ENCODE measurements around the gene CHD3.

Gene CHD3

GRCh38 chr17:7843536-7844291, 44.9 kb upstream of the CHD3 start:
- Histone ChIP-seq H3K36me3 (ENCODE audit: control insufficient read depth in 2 of 2, insufficient read depth in 2 of 2, low read length in 2 of 2) (peaks cover 20 to 22% of the 10 kb centered on the region in 2 donors), H3K4me1 (ENCODE audit: control insufficient read depth in 2 of 2, insufficient read depth in 2 of 2, low read length in 2 of 2) (peaks cover 43 to 51% of the 10 kb centered on the region in 2 donors), H3K27me3 (ENCODE audit: control insufficient read depth in 2 of 2, insufficient read depth in 2 of 2, low read length in 2 of 2) (no peaks in the 10 kb centered on the region), H3K9me3 (ENCODE audit: control insufficient read depth in 2 of 2, low read length in 2 of 2) (no peaks in the 10 kb centered on the region), H3K4me3 (ENCODE audit: low read length in 2 of 2) (peak overlapping the region; percentile 84 to 95), H3K27ac (ENCODE audit: low read depth in 2 of 2, low read length in 2 of 2) (peak overlapping the region; percentile 99 to 100), H3K9ac (ENCODE audit: low read depth in 1 of 2, low read length in 2 of 2) (peak overlapping the region; percentile 93 to 98)

DNA sequence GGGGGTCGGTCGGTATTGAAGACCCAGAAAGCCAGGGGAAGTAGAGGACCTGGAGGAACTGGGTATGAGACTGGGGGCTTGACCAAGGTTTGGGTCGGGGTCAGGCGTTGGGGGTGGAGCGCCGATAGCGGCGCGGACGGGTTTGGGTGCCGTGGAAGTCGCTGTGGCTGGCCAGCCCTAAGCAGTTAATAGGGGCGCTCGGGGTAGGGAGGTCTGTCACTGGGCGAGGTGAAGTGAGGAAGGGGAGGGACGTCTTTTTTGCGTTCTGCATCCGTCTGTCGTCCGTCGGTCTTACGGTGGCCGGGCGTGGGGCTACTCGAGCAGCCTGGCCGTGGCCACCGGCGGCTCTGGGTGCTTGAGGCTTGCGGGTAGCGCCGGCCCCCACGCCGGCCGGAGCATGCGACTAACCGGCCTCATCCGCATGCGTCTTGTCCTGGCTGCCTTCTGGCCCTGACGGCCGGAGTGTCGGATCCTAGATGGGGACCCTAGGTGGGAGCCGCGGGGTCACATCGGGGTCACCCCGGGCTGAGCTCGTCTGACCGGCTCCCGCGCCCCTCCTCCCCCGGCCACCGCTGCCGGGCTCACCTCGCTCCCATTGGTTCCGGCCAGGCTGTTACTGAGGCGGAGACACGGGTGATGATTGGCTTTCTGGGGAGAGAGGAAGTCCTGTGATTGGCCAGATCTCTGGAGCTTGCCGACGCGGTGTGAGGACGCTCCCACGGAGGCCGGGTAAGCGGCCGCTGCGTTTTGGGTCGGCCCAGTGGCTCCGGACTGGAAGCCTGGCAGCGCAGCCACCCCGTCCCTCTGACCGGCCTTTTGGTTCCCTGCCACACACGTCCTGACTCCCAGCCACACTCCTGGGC, 44.1 kb upstream of the CHD3 start:
- Histone ChIP-seq H3K4me3 (ENCODE audit: low read length in 2 of 2) (peak overlapping the region; percentile 84 to 95), H3K9me3 (ENCODE audit: control insufficient read depth in 2 of 2, low read length in 2 of 2) (no peaks in the 10 kb centered on the region), H3K27ac (ENCODE audit: low read depth in 2 of 2, low read length in 2 of 2) (peak overlapping the region; percentile 99 to 100), H3K36me3 (ENCODE audit: control insufficient read depth in 2 of 2, insufficient read depth in 2 of 2, low read length in 2 of 2) (peaks cover 25 to 28% of the 10 kb centered on the region in 2 donors), H3K4me1 (ENCODE audit: control insufficient read depth in 2 of 2, insufficient read depth in 2 of 2, low read length in 2 of 2) (peaks cover 35 to 43% of the 10 kb centered on the region in 2 donors), H3K27me3 (ENCODE audit: control insufficient read depth in 2 of 2, insufficient read depth in 2 of 2, low read length in 2 of 2) (no peaks in the 10 kb centered on the region), H3K9ac (ENCODE audit: low read depth in 1 of 2, low read length in 2 of 2) (peak overlapping the region; percentile 93 to 96)

DNA sequence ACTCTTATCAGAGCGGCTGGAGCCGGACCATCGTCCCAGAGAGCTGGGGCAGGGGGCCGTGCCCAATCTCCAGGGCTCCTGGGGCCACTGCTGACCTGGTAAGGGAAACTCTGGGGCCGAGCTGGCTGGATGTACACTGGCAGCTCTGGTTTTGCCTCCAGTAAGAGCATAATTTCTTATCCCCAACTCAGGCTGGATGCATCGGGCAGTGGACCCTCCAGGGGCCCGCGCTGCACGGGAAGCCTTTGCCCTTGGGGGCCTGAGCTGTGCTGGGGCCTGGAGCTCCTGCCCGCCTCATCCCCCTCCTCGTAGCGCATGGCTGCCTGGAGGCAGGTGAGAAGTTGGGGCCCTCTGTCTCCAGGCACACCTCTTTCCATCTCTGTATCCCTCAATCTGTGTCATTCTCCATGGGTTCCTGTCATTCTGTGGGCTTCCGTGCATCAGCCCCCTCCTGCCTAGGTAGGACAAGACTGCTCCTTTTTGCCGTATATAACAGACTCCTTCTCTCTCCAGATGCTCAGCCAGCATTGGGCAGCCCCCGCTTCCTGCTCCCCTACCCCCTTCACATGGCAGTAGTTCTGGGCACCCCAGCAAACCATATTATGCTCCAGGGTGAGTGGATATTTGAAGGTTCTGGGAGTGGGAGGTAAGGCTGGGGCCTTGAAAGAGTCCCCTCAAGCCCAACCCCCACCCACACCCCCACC, 43.1 kb upstream of the CHD3 start:
- H3K9ac ChIP-seq (ENCODE audit: low read depth in 1 of 2, low read length in 2 of 2) = peak overlapping the region; percentile 93 to 96
- peaks cover 35% of the 10 kb centered on the region in 2 donors for H3K36me3 ChIP-seq (ENCODE audit: control insufficient read depth in 2 of 2, insufficient read depth in 2 of 2, low read length in 2 of 2)
- H3K4me1 ChIP-seq (ENCODE audit: control insufficient read depth in 2 of 2, insufficient read depth in 2 of 2, low read length in 2 of 2) = peaks cover 25 to 35% of the 10 kb centered on the region in 2 donors
- peak overlapping the region; percentile 99 to 100 for H3K27ac ChIP-seq (ENCODE audit: low read depth in 2 of 2, low read length in 2 of 2)
- peak overlapping the region; percentile 84 to 95 for H3K4me3 ChIP-seq (ENCODE audit: low read length in 2 of 2)
- H3K9me3 ChIP-seq (ENCODE audit: control insufficient read depth in 2 of 2, low read length in 2 of 2) = no peaks in the 10 kb centered on the region
- H3K27me3 ChIP-seq (ENCODE audit: control insufficient read depth in 2 of 2, insufficient read depth in 2 of 2, low read length in 2 of 2) = no peaks in the 10 kb centered on the region

GRCh38 chr17:7846063-7846735, 42.4 kb upstream of the CHD3 start:
- no peak overlapping the region for H3K27ac ChIP-seq (ENCODE audit: low read depth in 2 of 2, low read length in 2 of 2)
- peaks cover 19 to 31% of the 10 kb centered on the region in 2 donors for H3K4me1 ChIP-seq (ENCODE audit: control insufficient read depth in 2 of 2, insufficient read depth in 2 of 2, low read length in 2 of 2)
- H3K36me3 ChIP-seq (ENCODE audit: control insufficient read depth in 2 of 2, insufficient read depth in 2 of 2, low read length in 2 of 2) = peaks cover 40 to 41% of the 10 kb centered on the region in 2 donors
- no peak overlapping the region for H3K9ac ChIP-seq (ENCODE audit: low read depth in 1 of 2, low read length in 2 of 2)
- no peaks in the 10 kb centered on the region for H3K9me3 ChIP-seq (ENCODE audit: control insufficient read depth in 2 of 2, low read length in 2 of 2)
- H3K4me3 ChIP-seq (ENCODE audit: low read length in 2 of 2) = no peak overlapping the region
- no peaks in the 10 kb centered on the region for H3K27me3 ChIP-seq (ENCODE audit: control insufficient read depth in 2 of 2, insufficient read depth in 2 of 2, low read length in 2 of 2)

GRCh38 chr17:7846765-7847661, 41.6 kb upstream of the CHD3 start:
- Histone ChIP-seq H3K27ac (ENCODE audit: low read depth in 2 of 2, low read length in 2 of 2) (no peak overlapping the region), H3K27me3 (ENCODE audit: control insufficient read depth in 2 of 2, insufficient read depth in 2 of 2, low read length in 2 of 2) (no peaks in the 10 kb centered on the region), H3K9me3 (ENCODE audit: control insufficient read depth in 2 of 2, low read length in 2 of 2) (no peaks in the 10 kb centered on the region), H3K4me3 (ENCODE audit: low read length in 2 of 2) (no peak overlapping the region), H3K36me3 (ENCODE audit: control insufficient read depth in 2 of 2, insufficient read depth in 2 of 2, low read length in 2 of 2) (peaks cover 43 to 45% of the 10 kb centered on the region in 2 donors), H3K9ac (ENCODE audit: low read depth in 1 of 2, low read length in 2 of 2) (no peak overlapping the region), H3K4me1 (ENCODE audit: control insufficient read depth in 2 of 2, insufficient read depth in 2 of 2, low read length in 2 of 2) (peaks cover 23 to 33% of the 10 kb centered on the region in 2 donors)

GRCh38 chr17:7848131-7848579, 40.4 kb upstream of the CHD3 start:
- Histone ChIP-seq H3K27me3 (ENCODE audit: control insufficient read depth in 2 of 2, insufficient read depth in 2 of 2, low read length in 2 of 2) (no peaks in the 10 kb centered on the region), H3K27ac (ENCODE audit: low read depth in 2 of 2, low read length in 2 of 2) (no peak overlapping the region), H3K4me1 (ENCODE audit: control insufficient read depth in 2 of 2, insufficient read depth in 2 of 2, low read length in 2 of 2) (peaks cover 20 to 24% of the 10 kb centered on the region in 2 donors), H3K9me3 (ENCODE audit: control insufficient read depth in 2 of 2, low read length in 2 of 2) (no peaks in the 10 kb centered on the region), H3K36me3 (ENCODE audit: control insufficient read depth in 2 of 2, insufficient read depth in 2 of 2, low read length in 2 of 2) (peaks cover 53 to 56% of the 10 kb centered on the region in 2 donors), H3K9ac (ENCODE audit: low read depth in 1 of 2, low read length in 2 of 2) (no peak overlapping the region), H3K4me3 (ENCODE audit: low read length in 2 of 2) (no peak overlapping the region)

GRCh38 chr17:7848739-7849129, 39.9 kb upstream of the CHD3 start:
- no peak overlapping the region for H3K9ac ChIP-seq (ENCODE audit: low read depth in 1 of 2, low read length in 2 of 2)
- H3K9me3 ChIP-seq (ENCODE audit: control insufficient read depth in 2 of 2, low read length in 2 of 2) = no peaks in the 10 kb centered on the region
- H3K4me3 ChIP-seq (ENCODE audit: low read length in 2 of 2) = no peak overlapping the region
- H3K27me3 ChIP-seq (ENCODE audit: control insufficient read depth in 2 of 2, insufficient read depth in 2 of 2, low read length in 2 of 2) = no peaks in the 10 kb centered on the region
- H3K27ac ChIP-seq (ENCODE audit: low read depth in 2 of 2, low read length in 2 of 2) = no peak overlapping the region
- peaks cover 18 to 23% of the 10 kb centered on the region in 2 donors for H3K4me1 ChIP-seq (ENCODE audit: control insufficient read depth in 2 of 2, insufficient read depth in 2 of 2, low read length in 2 of 2)
- peaks cover 54 to 57% of the 10 kb centered on the region in 2 donors for H3K36me3 ChIP-seq (ENCODE audit: control insufficient read depth in 2 of 2, insufficient read depth in 2 of 2, low read length in 2 of 2)

DNA sequence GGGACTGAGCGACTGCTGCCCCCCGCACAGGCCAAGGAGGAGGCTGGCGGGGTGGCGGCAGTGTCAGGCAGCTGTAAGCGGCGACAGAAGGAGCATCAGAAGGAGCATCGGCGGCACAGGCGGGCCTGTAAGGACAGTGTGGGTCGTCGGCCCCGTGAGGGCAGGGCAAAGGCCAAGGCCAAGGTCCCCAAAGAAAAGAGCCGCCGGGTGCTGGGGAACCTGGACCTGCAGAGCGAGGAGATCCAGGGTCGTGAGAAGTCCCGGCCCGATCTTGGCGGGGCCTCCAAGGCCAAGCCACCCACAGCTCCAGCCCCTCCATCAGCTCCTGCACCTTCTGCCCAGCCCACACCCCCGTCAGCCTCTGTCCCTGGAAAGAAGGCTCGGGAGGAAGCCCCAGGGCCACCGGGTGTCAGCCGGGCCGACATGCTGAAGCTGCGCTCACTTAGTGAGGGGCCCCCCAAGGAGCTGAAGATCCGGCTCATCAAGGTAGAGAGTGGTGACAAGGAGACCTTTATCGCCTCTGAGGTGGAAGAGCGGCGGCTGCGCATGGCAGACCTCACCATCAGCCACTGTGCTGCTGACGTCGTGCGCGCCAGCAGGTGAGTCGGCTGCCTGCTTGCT, 39.3 kb upstream of the CHD3 start:
- H3K4me3 ChIP-seq (ENCODE audit: low read length in 2 of 2) = no peak overlapping the region
- no peaks in the 10 kb centered on the region for H3K9me3 ChIP-seq (ENCODE audit: control insufficient read depth in 2 of 2, low read length in 2 of 2)
- no peak overlapping the region for H3K27ac ChIP-seq (ENCODE audit: low read depth in 2 of 2, low read length in 2 of 2)
- H3K27me3 ChIP-seq (ENCODE audit: control insufficient read depth in 2 of 2, insufficient read depth in 2 of 2, low read length in 2 of 2) = no peaks in the 10 kb centered on the region
- no peak overlapping the region for H3K9ac ChIP-seq (ENCODE audit: low read depth in 1 of 2, low read length in 2 of 2)
- H3K36me3 ChIP-seq (ENCODE audit: control insufficient read depth in 2 of 2, insufficient read depth in 2 of 2, low read length in 2 of 2) = peaks cover 54 to 57% of the 10 kb centered on the region in 2 donors
- peaks cover 18 to 21% of the 10 kb centered on the region in 2 donors for H3K4me1 ChIP-seq (ENCODE audit: control insufficient read depth in 2 of 2, insufficient read depth in 2 of 2, low read length in 2 of 2)

Data from mucosa of rectum (tissue), 2 donors.